Ishikawa (cell line): Measurements from ENCODE around the gene MITF.

Source experiments
- CREB1 ChIP-seq: IDR thresholded peaks from 2 replicates; pipeline ENCODE4 v1.6.1; 2012; ENCODE audit warnings: low read depth
- EGR1 ChIP-seq: IDR thresholded peaks from 2 replicates; pipeline ENCODE4 v1.6.1; 2012
- EP300 ChIP-seq: IDR thresholded peaks from 2 replicates; pipeline ENCODE4 v1.6.1; 2012; ENCODE audit warnings: borderline replicate concordance
- NFIC ChIP-seq: IDR thresholded peaks from 2 replicates; pipeline ENCODE4 v1.6.1; 2012
- RAD21 ChIP-seq: IDR thresholded peaks from 2 replicates; pipeline ENCODE4 v1.6.1; 2012; ENCODE audit warnings: low read depth
- TCF12 ChIP-seq: IDR thresholded peaks from 2 replicates; pipeline ENCODE4 v1.6.1; 2012; ENCODE audit warnings: low read depth
- YY1 ChIP-seq: IDR thresholded peaks from 2 replicates; pipeline ENCODE4 v1.6.1; 2012; ENCODE audit warnings: low read depth
- ZBTB7A ChIP-seq: IDR thresholded peaks from 2 replicates; pipeline ENCODE4 v1.6.1; 2012; ENCODE audit warnings: low read depth
- TF ChIP-seq, protein P1 (sequence below): IDR thresholded peaks from 2 replicates; pipeline ENCODE4 v1.6.1; 2012; ENCODE audit warnings: low read depth, mild to moderate bottlenecking
- TF ChIP-seq, protein P2 (sequence below): IDR thresholded peaks from 2 replicates; pipeline ENCODE4 v1.6.1; 2012
- TF ChIP-seq, protein P3 (sequence below): IDR thresholded peaks from 2 replicates; pipeline ENCODE4 v1.6.1; 2012

DNA sequence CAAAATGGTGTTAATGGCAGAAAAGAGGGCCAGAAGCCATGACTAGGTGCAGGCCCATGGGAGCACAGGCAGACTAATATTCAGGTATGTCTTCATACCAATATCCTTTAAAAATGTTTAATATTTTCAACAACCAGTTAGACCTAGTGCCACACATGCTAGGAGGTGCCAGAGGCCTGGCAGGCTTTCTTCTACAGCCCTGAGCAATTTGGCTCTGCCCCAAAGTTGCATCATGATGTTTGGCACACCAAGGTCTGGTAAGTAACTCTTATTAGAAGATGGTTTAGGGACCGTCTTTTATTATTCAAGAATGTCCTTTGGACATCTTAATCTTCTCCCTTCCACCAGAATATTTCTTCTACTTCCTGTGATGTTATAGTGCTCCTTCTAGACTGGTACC is 34.8 kb downstream of the MITF start:
- TF ChIP-seq, protein P1, sequence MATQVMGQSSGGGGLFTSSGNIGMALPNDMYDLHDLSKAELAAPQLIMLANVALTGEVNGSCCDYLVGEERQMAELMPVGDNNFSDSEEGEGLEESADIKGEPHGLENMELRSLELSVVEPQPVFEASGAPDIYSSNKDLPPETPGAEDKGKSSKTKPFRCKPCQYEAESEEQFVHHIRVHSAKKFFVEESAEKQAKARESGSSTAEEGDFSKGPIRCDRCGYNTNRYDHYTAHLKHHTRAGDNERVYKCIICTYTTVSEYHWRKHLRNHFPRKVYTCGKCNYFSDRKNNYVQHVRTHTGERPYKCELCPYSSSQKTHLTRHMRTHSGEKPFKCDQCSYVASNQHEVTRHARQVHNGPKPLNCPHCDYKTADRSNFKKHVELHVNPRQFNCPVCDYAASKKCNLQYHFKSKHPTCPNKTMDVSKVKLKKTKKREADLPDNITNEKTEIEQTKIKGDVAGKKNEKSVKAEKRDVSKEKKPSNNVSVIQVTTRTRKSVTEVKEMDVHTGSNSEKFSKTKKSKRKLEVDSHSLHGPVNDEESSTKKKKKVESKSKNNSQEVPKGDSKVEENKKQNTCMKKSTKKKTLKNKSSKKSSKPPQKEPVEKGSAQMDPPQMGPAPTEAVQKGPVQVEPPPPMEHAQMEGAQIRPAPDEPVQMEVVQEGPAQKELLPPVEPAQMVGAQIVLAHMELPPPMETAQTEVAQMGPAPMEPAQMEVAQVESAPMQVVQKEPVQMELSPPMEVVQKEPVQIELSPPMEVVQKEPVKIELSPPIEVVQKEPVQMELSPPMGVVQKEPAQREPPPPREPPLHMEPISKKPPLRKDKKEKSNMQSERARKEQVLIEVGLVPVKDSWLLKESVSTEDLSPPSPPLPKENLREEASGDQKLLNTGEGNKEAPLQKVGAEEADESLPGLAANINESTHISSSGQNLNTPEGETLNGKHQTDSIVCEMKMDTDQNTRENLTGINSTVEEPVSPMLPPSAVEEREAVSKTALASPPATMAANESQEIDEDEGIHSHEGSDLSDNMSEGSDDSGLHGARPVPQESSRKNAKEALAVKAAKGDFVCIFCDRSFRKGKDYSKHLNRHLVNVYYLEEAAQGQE = no peak
- TF ChIP-seq CREB1 (no peak), EP300 (no peak), ZBTB7A (no peak), NFIC (no peak), YY1 (no peak), EGR1 (no peak), RAD21 (no peak), TCF12 (no peak)
- TF ChIP-seq, protein P2, sequence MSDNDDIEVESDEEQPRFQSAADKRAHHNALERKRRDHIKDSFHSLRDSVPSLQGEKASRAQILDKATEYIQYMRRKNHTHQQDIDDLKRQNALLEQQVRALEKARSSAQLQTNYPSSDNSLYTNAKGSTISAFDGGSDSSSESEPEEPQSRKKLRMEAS = no peak
- TF ChIP-seq, protein P3, sequence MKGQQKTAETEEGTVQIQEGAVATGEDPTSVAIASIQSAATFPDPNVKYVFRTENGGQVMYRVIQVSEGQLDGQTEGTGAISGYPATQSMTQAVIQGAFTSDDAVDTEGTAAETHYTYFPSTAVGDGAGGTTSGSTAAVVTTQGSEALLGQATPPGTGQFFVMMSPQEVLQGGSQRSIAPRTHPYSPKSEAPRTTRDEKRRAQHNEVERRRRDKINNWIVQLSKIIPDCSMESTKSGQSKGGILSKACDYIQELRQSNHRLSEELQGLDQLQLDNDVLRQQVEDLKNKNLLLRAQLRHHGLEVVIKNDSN = no peak
